ENCODE results near the gene PRAMEF18. TPM values are rescaled to one million over a fixed set of nuclear protein-coding genes. Genes with fewer than 3 reads are reported as not detected.
"Not testable (repeated sequence)": the region's sequence is repeated elsewhere in the genome, so short reads cannot be mapped to it uniquely, and the experiment has no call there.

PRAMEF18 gene
- total and polyA plus RNA-seq, 2 experiments from 2014 or later, result not detected

DNA sequence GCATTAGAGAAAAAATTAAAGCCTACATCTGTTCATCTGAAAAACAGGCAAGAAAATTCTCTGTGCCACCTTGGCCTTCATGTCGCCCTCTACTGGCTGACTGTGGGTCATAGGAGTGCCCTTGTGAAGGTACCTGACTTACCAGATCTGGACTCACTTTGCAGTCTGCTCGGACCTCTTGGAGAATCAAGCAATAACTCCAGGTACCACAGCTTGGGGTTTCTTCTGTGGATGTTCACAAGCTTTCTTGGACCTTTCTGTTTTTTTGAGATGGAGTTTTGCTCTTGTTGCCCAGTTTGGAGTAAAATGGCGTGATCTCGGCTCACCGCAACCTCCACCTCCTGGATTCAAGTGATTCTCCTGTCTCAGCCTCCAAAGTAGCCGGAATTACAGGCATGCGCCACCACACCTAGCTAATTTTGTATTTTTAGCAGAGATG is 2.4 kb upstream of the PRAMEF18 start:
- H3K36me3 ChIP-seq, result no peaks in the 10 kb centered on the region
- DNase-seq (ENCODE audit: low read depth in 1 of 2, low spot score in 1 of 2), result no peak
- no peak overlapping the region for H3K27ac ChIP-seq
- TF ChIP-seq, protein P1, sequence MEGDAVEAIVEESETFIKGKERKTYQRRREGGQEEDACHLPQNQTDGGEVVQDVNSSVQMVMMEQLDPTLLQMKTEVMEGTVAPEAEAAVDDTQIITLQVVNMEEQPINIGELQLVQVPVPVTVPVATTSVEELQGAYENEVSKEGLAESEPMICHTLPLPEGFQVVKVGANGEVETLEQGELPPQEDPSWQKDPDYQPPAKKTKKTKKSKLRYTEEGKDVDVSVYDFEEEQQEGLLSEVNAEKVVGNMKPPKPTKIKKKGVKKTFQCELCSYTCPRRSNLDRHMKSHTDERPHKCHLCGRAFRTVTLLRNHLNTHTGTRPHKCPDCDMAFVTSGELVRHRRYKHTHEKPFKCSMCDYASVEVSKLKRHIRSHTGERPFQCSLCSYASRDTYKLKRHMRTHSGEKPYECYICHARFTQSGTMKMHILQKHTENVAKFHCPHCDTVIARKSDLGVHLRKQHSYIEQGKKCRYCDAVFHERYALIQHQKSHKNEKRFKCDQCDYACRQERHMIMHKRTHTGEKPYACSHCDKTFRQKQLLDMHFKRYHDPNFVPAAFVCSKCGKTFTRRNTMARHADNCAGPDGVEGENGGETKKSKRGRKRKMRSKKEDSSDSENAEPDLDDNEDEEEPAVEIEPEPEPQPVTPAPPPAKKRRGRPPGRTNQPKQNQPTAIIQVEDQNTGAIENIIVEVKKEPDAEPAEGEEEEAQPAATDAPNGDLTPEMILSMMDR (IDR thresholded peaks at IDR 0.05; ENCODE audit: low read depth, low read length), result no peak
- no peak overlapping the region for H3K4me3 ChIP-seq
- H3K27me3 ChIP-seq, result no peaks in the 10 kb centered on the region
- H3K9me3 ChIP-seq (ENCODE audit: low read depth), result no peaks in the 10 kb centered on the region
- H3K4me1 ChIP-seq (ENCODE audit: low read depth), result no peaks in the 10 kb centered on the region

DNA sequence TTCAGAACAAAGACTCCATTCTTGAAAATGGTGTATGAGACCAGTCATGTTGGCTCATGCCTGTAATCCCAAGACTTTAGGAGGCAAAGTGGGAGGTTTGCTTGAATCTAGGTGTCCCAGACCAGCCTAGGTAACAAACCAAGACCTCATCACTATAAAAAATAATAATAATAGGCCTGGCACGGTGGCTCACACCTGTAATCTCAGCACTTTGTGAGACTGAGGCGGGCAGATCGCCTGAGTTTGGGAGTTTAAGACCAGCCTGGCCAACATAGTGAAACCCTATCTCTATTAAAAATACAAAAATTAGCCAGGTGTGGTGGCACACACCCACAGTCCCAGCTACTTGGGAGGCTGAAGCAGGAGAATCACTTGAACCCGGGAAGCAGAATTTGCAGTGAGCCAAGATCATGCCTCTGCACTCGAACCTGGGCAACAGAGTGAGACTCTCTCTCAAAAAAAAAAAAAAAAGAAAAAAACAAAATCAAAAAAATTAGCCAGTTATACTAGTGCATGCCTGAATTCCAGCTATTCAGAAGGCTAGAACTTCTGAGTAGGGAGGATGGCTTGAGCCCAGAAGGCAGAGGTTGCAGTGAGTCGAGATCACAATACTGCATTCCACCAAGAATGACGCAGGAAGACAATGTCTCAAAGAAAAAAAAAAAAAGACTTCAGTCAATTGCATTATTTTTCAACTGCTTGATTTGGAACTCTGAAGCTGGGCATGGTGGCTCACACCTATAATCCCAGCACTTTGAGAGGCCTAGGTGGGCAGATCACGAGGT is 1.5 kb upstream of the PRAMEF18 start:
- not testable (repeated sequence) for H3K27ac ChIP-seq; H3K27me3 ChIP-seq; H3K4me3 ChIP-seq; DNase-seq (ENCODE audit: low read depth in 1 of 2, low spot score in 1 of 2); H3K9me3 ChIP-seq (ENCODE audit: low read depth); H3K4me1 ChIP-seq (ENCODE audit: low read depth); H3K36me3 ChIP-seq

DNA sequence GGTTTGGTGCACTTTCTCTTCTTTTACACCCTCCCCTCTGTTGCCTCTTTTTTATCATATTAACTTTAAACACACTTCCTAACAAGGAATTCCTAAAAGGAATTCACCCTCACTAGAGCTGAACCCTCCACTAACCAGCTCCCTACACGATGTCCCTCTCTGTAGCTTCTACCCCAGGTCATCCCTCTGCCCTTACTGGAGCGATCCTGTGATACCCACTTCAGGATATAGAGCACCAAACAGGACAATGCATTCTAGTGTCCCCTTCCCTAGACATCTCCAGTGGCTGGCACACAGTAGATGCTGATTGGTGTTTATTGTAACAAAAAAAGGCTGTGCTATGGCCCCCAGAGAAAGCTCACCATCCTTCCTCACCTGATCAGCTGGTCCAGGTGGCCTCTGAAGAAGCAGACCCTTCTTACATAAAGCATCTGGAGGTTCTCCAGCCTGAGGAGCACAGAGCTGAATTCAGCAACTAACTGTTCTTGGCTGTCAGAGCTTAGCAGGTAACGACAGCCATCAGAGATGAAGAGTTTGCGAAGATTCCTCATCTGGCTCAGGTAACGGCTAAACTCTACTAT is 1.4 kb downstream of the PRAMEF18 start:
- H3K4me1 ChIP-seq (ENCODE audit: low read depth), result no peaks in the 10 kb centered on the region
- no peak overlapping the region for H3K27ac ChIP-seq
- no peak for DNase-seq (ENCODE audit: low read depth in 1 of 2, low spot score in 1 of 2)
- no peak overlapping the region for H3K4me3 ChIP-seq
- H3K27me3 ChIP-seq, result no peaks in the 10 kb centered on the region
- TF ChIP-seq, protein P1 (IDR thresholded peaks at IDR 0.05; ENCODE audit: low read depth, low read length), result no peak
- H3K9me3 ChIP-seq (ENCODE audit: low read depth), result no peaks in the 10 kb centered on the region
- H3K36me3 ChIP-seq, result no peaks in the 10 kb centered on the region

DNA sequence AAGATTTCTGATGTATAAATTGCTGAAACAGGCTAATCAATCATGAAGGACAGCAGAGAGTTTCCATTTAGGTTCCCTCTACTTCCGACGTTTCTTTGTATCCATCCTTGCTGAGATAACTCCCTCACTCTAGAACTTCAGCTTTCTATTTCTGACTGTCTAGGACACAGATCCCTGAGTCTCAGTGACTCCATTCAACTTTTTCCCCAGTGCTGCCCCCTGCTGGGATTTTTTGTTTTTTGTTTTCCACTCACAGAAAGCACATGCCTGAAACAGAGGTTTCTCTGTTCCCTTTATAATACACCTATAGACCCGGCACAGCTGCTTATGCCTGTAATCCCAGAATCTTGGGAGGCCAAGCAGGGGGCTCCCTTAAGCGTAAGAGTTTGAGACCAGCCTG is 3.2 kb downstream of the PRAMEF18 start:
- not testable (repeated sequence) for H3K27ac ChIP-seq; H3K27me3 ChIP-seq; H3K36me3 ChIP-seq; H3K4me1 ChIP-seq (ENCODE audit: low read depth); H3K4me3 ChIP-seq; DNase-seq (ENCODE audit: low read depth in 1 of 2, low spot score in 1 of 2); H3K9me3 ChIP-seq (ENCODE audit: low read depth)

DNA sequence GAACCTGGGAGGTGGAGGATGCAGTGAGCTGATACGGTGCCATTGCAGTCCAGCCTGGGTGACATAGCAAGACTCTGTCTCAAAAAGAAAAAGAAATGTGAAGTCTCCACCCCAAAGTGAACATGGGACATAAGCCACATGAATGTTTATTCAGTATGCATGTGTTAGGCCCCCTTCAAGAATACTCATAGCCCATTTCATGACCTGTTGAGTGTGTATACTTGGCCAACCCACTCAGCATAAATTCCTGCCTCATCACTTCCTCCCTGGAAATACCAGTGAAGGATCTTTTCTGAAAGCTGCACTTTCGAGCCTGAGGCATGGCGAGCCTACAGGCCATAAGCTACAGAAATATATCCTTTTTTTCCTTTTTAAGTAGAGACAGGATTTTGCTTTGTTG is 6.8 kb downstream of the PRAMEF18 start:
- H3K36me3 ChIP-seq; H3K27me3 ChIP-seq; DNase-seq (ENCODE audit: low read depth in 1 of 2, low spot score in 1 of 2); H3K4me1 ChIP-seq (ENCODE audit: low read depth); H3K9me3 ChIP-seq (ENCODE audit: low read depth); H3K4me3 ChIP-seq; H3K27ac ChIP-seq: not testable (repeated sequence)

DNA sequence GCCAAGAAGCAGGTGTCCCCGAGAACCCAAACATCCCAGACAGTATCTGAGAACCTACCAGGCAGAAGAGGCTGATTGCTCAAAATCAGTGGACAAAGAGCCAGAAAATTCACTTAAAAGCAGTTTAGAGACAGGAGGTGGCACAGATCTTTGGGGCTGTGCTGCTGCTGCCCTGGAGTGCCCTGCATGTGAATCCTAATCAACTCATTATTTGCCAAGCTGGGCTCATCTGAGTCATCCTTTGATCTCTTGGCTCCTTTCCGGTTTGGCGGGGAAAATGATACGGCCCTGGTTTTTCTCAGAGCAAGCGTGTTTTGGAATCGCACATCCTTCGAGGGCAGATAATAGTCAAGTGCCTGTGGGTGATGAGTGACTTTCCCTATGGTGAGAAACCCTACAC is 9.3 kb downstream of the PRAMEF18 start:
- H3K27ac ChIP-seq; DNase-seq (ENCODE audit: low read depth in 1 of 2, low spot score in 1 of 2); H3K27me3 ChIP-seq; H3K9me3 ChIP-seq (ENCODE audit: low read depth); H3K36me3 ChIP-seq; H3K4me1 ChIP-seq (ENCODE audit: low read depth); H3K4me3 ChIP-seq: not testable (repeated sequence)

DNA sequence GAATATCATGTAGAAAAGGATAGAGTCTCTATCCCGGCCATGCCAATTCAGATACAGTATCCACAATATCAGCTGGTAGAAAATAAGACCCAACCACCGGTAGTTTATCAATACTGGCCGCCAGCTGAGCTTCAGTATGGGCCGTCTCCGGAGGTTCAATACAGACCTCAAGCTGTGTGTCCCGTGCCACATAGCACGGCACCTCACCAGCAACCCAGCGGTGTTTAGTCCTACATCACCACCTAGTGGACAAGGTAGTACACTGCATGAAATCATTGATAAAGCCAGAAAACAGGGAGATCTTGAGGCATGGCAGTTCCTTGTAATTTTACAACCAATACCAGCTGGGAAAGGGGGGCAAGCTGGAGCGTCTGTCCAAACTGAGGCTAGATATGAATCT is 17.2 kb downstream of the PRAMEF18 start:
- DNase-seq (ENCODE audit: low read depth in 1 of 2, low spot score in 1 of 2), result not testable (repeated sequence)

DNA sequence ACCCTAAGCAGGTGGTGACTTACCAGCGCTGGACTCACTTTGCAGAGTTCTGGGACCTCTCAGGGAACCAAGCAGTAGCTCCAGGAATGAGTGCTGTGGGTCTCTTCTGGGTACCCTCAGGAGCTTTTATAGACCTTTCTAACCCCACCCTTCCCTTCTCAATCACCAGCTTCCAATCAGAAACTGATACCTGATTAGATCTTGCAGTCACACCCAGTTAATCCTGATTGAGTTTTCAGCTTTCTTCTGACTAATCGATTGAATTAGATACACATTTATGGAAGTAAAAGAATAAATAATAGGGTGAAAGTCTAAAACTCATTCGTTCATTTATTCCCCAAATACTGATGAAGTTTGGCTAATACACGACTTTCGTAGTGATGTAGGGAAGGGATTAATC is 24.6 kb downstream of the PRAMEF18 start, which contains the start of gene PRAMEF13:
PRAMEF13 (minus strand) TSS at position 101 of the 400 bp plus-strand sequence. CDS start 1,820 bp downstream, outside the sequence.
- not testable (repeated sequence) for H3K4me3 ChIP-seq; H3K27ac ChIP-seq; H3K36me3 ChIP-seq; H3K27me3 ChIP-seq; DNase-seq (ENCODE audit: low read depth in 1 of 2, low spot score in 1 of 2); H3K4me1 ChIP-seq (ENCODE audit: low read depth); H3K9me3 ChIP-seq (ENCODE audit: low read depth)

More for the DNA sequence above, 17.2 kb downstream of the PRAMEF18 start:
- H3K9me3 ChIP-seq (ENCODE audit: low read depth); H3K4me3 ChIP-seq; H3K4me1 ChIP-seq (ENCODE audit: low read depth); H3K36me3 ChIP-seq; H3K27me3 ChIP-seq; H3K27ac ChIP-seq: not testable (repeated sequence)

Other genes starting within 250 kb of the PRAMEF18 start
- gene PRAMEF27, start 169.6 kb downstream of the PRAMEF18 start, total RNA-seq, result not detected in 2 replicates
- gene PRAMEF27, start 169.6 kb downstream of the PRAMEF18 start, polyA plus RNA-seq, result not detected in 2 replicates
- not detected in 2 replicates for gene HNRNPCL3, start 165.4 kb downstream of the PRAMEF18 start, total RNA-seq
- gene HNRNPCL3, start 165.4 kb downstream of the PRAMEF18 start, polyA plus RNA-seq, result not detected in 2 replicates
- not detected in 2 replicates for gene PRAMEF25, start 155.4 kb downstream of the PRAMEF18 start, total RNA-seq
- gene PRAMEF25, start 155.4 kb downstream of the PRAMEF18 start, polyA plus RNA-seq, result not detected in 2 replicates
- not detected in 2 replicates for gene HNRNPCL2, start 109.3 kb downstream of the PRAMEF18 start, total RNA-seq
- not detected in 2 replicates for gene HNRNPCL2, start 109.3 kb downstream of the PRAMEF18 start, polyA plus RNA-seq
- not detected in 2 replicates for gene PRAMEF26, start 70.1 kb downstream of the PRAMEF18 start, total RNA-seq
- gene PRAMEF26, start 70.1 kb downstream of the PRAMEF18 start, polyA plus RNA-seq, result not detected in 2 replicates
- gene HNRNPCL4, start 60.5 kb downstream of the PRAMEF18 start, total RNA-seq, result not detected in 2 replicates
- gene HNRNPCL4, start 60.5 kb downstream of the PRAMEF18 start, polyA plus RNA-seq, result not detected in 2 replicates
- not detected in 2 replicates for gene PRAMEF9, start 54.3 kb downstream of the PRAMEF18 start, total RNA-seq
- not detected in 2 replicates for gene PRAMEF9, start 54.3 kb downstream of the PRAMEF18 start, polyA plus RNA-seq
- gene PRAMEF13, start 24.7 kb downstream of the PRAMEF18 start, total RNA-seq, result not detected in 2 replicates
- gene PRAMEF13, start 24.7 kb downstream of the PRAMEF18 start, polyA plus RNA-seq, result not detected in 2 replicates
- gene PRAMEF5, start 28.0 kb upstream of the PRAMEF18 start, total RNA-seq, result not detected in 2 replicates
- not detected in 2 replicates for gene PRAMEF5, start 28.0 kb upstream of the PRAMEF18 start, polyA plus RNA-seq
- not detected in 2 replicates for gene PRAMEF8, start 59.0 kb upstream of the PRAMEF18 start, total RNA-seq
- gene PRAMEF8, start 59.0 kb upstream of the PRAMEF18 start, polyA plus RNA-seq, result not detected in 2 replicates
- gene PRAMEF33, start 77.4 kb upstream of the PRAMEF18 start, total RNA-seq, result not detected in 2 replicates
- gene PRAMEF33, start 77.4 kb upstream of the PRAMEF18 start, polyA plus RNA-seq, result not detected in 2 replicates
- gene PRAMEF15, start 89.4 kb upstream of the PRAMEF18 start, total RNA-seq, result not detected in 2 replicates
- not detected in 2 replicates for gene PRAMEF15, start 89.4 kb upstream of the PRAMEF18 start, polyA plus RNA-seq
- not detected in 2 replicates for gene PRAMEF14, start 121.0 kb upstream of the PRAMEF18 start, total RNA-seq
- gene PRAMEF14, start 121.0 kb upstream of the PRAMEF18 start, polyA plus RNA-seq, result not detected in 2 replicates
- not detected in 2 replicates for gene PRAMEF19, start 145.8 kb upstream of the PRAMEF18 start, total RNA-seq
- not detected in 2 replicates for gene PRAMEF19, start 145.8 kb upstream of the PRAMEF18 start, polyA plus RNA-seq
- not detected in 2 replicates for gene PRAMEF17, start 163.5 kb upstream of the PRAMEF18 start, total RNA-seq
- not detected in 2 replicates for gene PRAMEF17, start 163.5 kb upstream of the PRAMEF18 start, polyA plus RNA-seq
- not detected in 2 replicates for gene PRAMEF20, start 184.3 kb upstream of the PRAMEF18 start, total RNA-seq
- not detected in 2 replicates for gene PRAMEF20, start 184.3 kb upstream of the PRAMEF18 start, polyA plus RNA-seq

Measured in cardiac muscle cell (in vitro differentiated cells and primary cell).